Glomerular endothelial cell (primary cell): ENCODE measurements around the gene ARID4B. TPM values are rescaled to one million over a fixed set of nuclear protein-coding genes. Genes with fewer than 3 reads are reported as not detected.
A peak's percentile ranks its signal among the peaks of the same experiment; 100 is the strongest.
"Not testable (repeated sequence)": the region's sequence is repeated elsewhere in the genome, so short reads cannot be mapped to it uniquely, and the experiment has no call there.

ENCODE experiments used
- DNase-seq: peaks from one replicate; pipeline ENCODE4 v3.0.0-alpha.2; 2011; ENCODE audit warnings: low read depth, low spot score; ENCODE audit errors: extremely low read depth
- total RNA-seq: library from RNA; depleted of rRNA; stranded (reverse); fragments of >200 nt; gene quantifications from 2 replicates; pipeline ENCODE4 v1.2.3, GENCODE V29; 2015

Gene ARID4B
- total RNA-seq, 1 donor from 2014 or later: 34.4 TPM

- DNase-seq: no peak
Observed at GRCh38 chr1:235329139-235329902, 1.3 kb upstream of the ARID4B start.

- DNase-seq: peak; percentile 99
Observed at GRCh38 chr1:235328271-235329138, 526 bp upstream of the ARID4B start, which contains the start of gene GGPS1. GGPS1 (plus strand) TSS chr1:235328570; CDS start chr1:235335265, 6,695 bp downstream.

- no peak for DNase-seq
Observed at GRCh38 chr1:235326719-235327558, 1.0 kb downstream of the ARID4B start.

GRCh38 chr1:235325854-235326253, 2.1 kb downstream of the ARID4B start:
- no peak for DNase-seq

- DNase-seq: no peak
Observed at GRCh38 chr1:235325139-235325538, 2.8 kb downstream of the ARID4B start.

- no peak for DNase-seq
Observed at GRCh38 chr1:235324296-235324695, 3.7 kb downstream of the ARID4B start.

- no peak for DNase-seq
Observed at GRCh38 chr1:235320521-235321179, 7.3 kb downstream of the ARID4B start.

- DNase-seq: no peak
Observed at GRCh38 chr1:235319255-235319654, 8.7 kb downstream of the ARID4B start.

- no peak for DNase-seq
Observed at GRCh38 chr1:235317168-235317567, 10.8 kb downstream of the ARID4B start.

GRCh38 chr1:235315735-235316134, 12.2 kb downstream of the ARID4B start:
- no peak for DNase-seq

GRCh38 chr1:235315173-235315572, 12.8 kb downstream of the ARID4B start:
- DNase-seq: no peak

GRCh38 chr1:235313931-235314678, 13.9 kb downstream of the ARID4B start:
- no peak for DNase-seq

GRCh38 chr1:235313262-235313661, 14.7 kb downstream of the ARID4B start:
- DNase-seq: no peak

GRCh38 chr1:235309206-235309605, 18.8 kb downstream of the ARID4B start:
- not testable (repeated sequence) for DNase-seq

- DNase-seq: no peak
Observed at GRCh38 chr1:235307158-235308124, 20.5 kb downstream of the ARID4B start.

- no peak for DNase-seq
Observed at GRCh38 chr1:235304549-235305451, 23.2 kb downstream of the ARID4B start.

- DNase-seq: no peak
Observed at GRCh38 chr1:235302143-235302542, 25.8 kb downstream of the ARID4B start.
